Liver (tissue), 3 donors: Measurements from ENCODE around the gene TMEM238L.
A peak's percentile ranks its signal among the peaks of the same experiment; 100 is the strongest.

ENCODE experiments used
- EGR1 ChIP-seq, 2 donors: IDR thresholded peaks; 2 replicates each; pipeline ENCODE4 v1.6.1; 2016 to 2018; ENCODE audit warnings: antibody characterized with exemption in 2 of 2, low read depth in 2 of 2
- GABPA ChIP-seq, 2 donors: IDR thresholded peaks in 1 of 2; conservative IDR thresholded peaks in 1 of 2; 2 replicates each; pipeline ENCODE4 v1.6.1; 2016; ENCODE audit warnings: antibody characterized with exemption in 2 of 2, mild to moderate bottlenecking in 1 of 2, moderate library complexity in 1 of 2
- HNF4A ChIP-seq, 2 donors: conservative IDR thresholded peaks; 2 replicates each; pipeline ENCODE4 v1.6.1; 2016; ENCODE audit warnings: antibody characterized with exemption in 2 of 2, mild to moderate bottlenecking in 2 of 2
- JUND ChIP-seq, 2 donors: IDR thresholded peaks; 2 replicates each; pipeline ENCODE4 v1.6.1; 2016; ENCODE audit warnings: antibody characterized with exemption in 2 of 2
- RAD21 ChIP-seq, 2 donors: IDR thresholded peaks; 2 replicates each; pipeline ENCODE4 v1.6.1; 2016; ENCODE audit warnings: antibody characterized with exemption in 2 of 2, mild to moderate bottlenecking in 2 of 2
- RXRA ChIP-seq, 2 donors: IDR thresholded peaks; 2 replicates each; pipeline ENCODE4 v1.6.1; 2017 to 2018; ENCODE audit warnings: antibody characterized with exemption in 2 of 2, mild to moderate bottlenecking in 1 of 2
- SP1 ChIP-seq: IDR thresholded peaks from 2 replicates; pipeline ENCODE4 v1.6.1; 2018; ENCODE audit warnings: antibody characterized with exemption, mild to moderate bottlenecking
- TAF1 ChIP-seq: conservative IDR thresholded peaks from 2 replicates; pipeline ENCODE4 v1.6.1; 2016; ENCODE audit warnings: antibody characterized with exemption, mild to moderate bottlenecking
- YY1 ChIP-seq: IDR thresholded peaks from 2 replicates; pipeline ENCODE4 v1.6.1; 2016; ENCODE audit warnings: antibody characterized with exemption, mild to moderate bottlenecking
- TF ChIP-seq, protein P1 (sequence below): fragments of 150-350 bp; IDR thresholded peaks from 2 replicates; pipeline ENCODE4 v1.5.1; 2017; ENCODE audit warnings: improper control_type of control experiment, low read depth, low read length; ENCODE audit not compliant: missing input control
- TF ChIP-seq, protein P2 (sequence below): IDR thresholded peaks from 2 replicates; pipeline ENCODE4 v1.6.1; 2016; ENCODE audit warnings: antibody characterized with exemption
- TF ChIP-seq, protein P3 (sequence below): IDR thresholded peaks from 2 replicates; pipeline ENCODE4 v1.6.1; 2016; ENCODE audit warnings: antibody characterized with exemption
- TF ChIP-seq, protein P4 (sequence below): IDR thresholded peaks from 2 replicates; pipeline ENCODE4 v1.6.1; 2016; ENCODE audit warnings: antibody characterized with exemption, mild to moderate bottlenecking
- donor health status: healthy.
- donor health status: healthy.

DNA sequence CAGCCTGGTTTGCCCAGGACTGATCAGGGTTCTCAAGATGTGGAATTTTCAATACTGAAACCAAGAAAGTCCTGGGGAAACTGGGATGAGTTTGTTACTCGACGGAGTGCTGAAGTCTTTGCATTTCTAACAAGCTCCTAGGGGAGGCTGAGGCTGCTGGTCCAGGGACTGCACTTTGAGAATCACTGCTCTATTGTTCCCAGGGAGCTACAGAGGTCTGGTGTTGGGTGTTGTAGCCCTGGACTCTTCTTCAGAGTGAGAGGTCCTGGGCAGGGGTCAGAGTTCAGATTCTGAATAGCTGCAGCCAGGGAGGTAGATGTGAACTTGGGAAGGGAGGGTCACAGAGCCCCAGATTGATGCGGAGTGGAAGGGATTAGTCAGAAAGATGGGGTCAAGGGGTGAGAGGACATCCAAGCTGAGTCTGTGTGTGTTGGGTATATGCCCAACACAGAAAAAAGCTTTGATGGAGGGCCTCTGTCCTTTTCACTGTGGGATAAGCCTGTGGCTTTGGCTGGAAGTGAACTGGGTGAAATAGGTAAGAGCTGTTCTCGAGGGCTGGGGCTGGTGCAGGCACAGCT is 14.1 kb downstream of the TMEM238L start:
- TF ChIP-seq GABPA (IDR thresholded peaks at IDR 0.05 in 1 of 2, conservative IDR thresholded peaks at IDR 0.05 in 1 of 2): no peak
- no peak for TF ChIP-seq TAF1
- TF ChIP-seq, protein P1, sequence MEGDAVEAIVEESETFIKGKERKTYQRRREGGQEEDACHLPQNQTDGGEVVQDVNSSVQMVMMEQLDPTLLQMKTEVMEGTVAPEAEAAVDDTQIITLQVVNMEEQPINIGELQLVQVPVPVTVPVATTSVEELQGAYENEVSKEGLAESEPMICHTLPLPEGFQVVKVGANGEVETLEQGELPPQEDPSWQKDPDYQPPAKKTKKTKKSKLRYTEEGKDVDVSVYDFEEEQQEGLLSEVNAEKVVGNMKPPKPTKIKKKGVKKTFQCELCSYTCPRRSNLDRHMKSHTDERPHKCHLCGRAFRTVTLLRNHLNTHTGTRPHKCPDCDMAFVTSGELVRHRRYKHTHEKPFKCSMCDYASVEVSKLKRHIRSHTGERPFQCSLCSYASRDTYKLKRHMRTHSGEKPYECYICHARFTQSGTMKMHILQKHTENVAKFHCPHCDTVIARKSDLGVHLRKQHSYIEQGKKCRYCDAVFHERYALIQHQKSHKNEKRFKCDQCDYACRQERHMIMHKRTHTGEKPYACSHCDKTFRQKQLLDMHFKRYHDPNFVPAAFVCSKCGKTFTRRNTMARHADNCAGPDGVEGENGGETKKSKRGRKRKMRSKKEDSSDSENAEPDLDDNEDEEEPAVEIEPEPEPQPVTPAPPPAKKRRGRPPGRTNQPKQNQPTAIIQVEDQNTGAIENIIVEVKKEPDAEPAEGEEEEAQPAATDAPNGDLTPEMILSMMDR: no peak
- peak; percentile 87 to 88 for TF ChIP-seq HNF4A (conservative IDR thresholded peaks at IDR 0.05)
- TF ChIP-seq, protein P2, sequence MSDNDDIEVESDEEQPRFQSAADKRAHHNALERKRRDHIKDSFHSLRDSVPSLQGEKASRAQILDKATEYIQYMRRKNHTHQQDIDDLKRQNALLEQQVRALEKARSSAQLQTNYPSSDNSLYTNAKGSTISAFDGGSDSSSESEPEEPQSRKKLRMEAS: peak; percentile 66
- peak; percentile 42 to 57 for TF ChIP-seq RAD21 (IDR thresholded peaks at IDR 0.05)
- TF ChIP-seq, protein P3, sequence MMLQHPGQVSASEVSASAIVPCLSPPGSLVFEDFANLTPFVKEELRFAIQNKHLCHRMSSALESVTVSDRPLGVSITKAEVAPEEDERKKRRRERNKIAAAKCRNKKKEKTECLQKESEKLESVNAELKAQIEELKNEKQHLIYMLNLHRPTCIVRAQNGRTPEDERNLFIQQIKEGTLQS: peak; percentile 99
- TF ChIP-seq, protein P4, sequence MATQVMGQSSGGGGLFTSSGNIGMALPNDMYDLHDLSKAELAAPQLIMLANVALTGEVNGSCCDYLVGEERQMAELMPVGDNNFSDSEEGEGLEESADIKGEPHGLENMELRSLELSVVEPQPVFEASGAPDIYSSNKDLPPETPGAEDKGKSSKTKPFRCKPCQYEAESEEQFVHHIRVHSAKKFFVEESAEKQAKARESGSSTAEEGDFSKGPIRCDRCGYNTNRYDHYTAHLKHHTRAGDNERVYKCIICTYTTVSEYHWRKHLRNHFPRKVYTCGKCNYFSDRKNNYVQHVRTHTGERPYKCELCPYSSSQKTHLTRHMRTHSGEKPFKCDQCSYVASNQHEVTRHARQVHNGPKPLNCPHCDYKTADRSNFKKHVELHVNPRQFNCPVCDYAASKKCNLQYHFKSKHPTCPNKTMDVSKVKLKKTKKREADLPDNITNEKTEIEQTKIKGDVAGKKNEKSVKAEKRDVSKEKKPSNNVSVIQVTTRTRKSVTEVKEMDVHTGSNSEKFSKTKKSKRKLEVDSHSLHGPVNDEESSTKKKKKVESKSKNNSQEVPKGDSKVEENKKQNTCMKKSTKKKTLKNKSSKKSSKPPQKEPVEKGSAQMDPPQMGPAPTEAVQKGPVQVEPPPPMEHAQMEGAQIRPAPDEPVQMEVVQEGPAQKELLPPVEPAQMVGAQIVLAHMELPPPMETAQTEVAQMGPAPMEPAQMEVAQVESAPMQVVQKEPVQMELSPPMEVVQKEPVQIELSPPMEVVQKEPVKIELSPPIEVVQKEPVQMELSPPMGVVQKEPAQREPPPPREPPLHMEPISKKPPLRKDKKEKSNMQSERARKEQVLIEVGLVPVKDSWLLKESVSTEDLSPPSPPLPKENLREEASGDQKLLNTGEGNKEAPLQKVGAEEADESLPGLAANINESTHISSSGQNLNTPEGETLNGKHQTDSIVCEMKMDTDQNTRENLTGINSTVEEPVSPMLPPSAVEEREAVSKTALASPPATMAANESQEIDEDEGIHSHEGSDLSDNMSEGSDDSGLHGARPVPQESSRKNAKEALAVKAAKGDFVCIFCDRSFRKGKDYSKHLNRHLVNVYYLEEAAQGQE: peak; percentile 68
- peak; percentile 97 for TF ChIP-seq RXRA (IDR thresholded peaks at IDR 0.05)
- peak; percentile 90 for TF ChIP-seq SP1
- TF ChIP-seq YY1: peak; percentile 84
- peak; percentile 63 to 96 for TF ChIP-seq EGR1 (IDR thresholded peaks at IDR 0.05; ENCODE audit: low read depth in 2 of 2)
- peak; percentile 100 for TF ChIP-seq JUND (IDR thresholded peaks at IDR 0.05)
